K562 (cell line): ENCODE results near the gene ZFYVE19. TPM values are rescaled to one million over a fixed set of nuclear protein-coding genes. Genes with fewer than 3 reads are reported as not detected.

Source experiments
- ATAC-seq: fragments of 200-7000 bp; cut with Tn5 transposase; 3 replicates; pipeline ENCODE4 v1.9.1; 2020; ENCODE audit warnings: moderate library complexity
- BruUV-seq: library from RNA; stranded (reverse); fragments of 400-500 nt; replicated peaks from 2 replicates; lab custom pipeline; 2021; lab: Mats Ljungman, UMichigan
- CTCF ChIA-PET: fragments of 300-600 bp; formaldehyde crosslinking; extraction: SDS; loops from one replicate; lab custom pipeline; 2021; ENCODE audit warnings: low intra/inter-chr PET ratio; lab: Yijun Ruan, JAX
- POLR2A ChIA-PET: fragments of 300-600, 350-650 bp; sonication (Branson Sonifier 250); formaldehyde crosslinking; extraction: SDS; loops from one replicate; lab custom pipeline; 2021; ENCODE audit warnings: antibody characterized with exemption, inconsistent platforms; lab: Yijun Ruan, JAX
- DNase-seq, 4 experiments: peaks; one replicate each; pipeline versions ENCODE4 v3.0.0 to v3.0.0-alpha.2; 2011 to 2018; ENCODE audit warnings: low spot score in 3 of 4, mixed read lengths in 3 of 4; ENCODE audit errors: extremely low read depth in 1 of 4
- FAIRE-seq: peaks from 2 replicates; lab custom pipeline; 2011; peaks lifted over from hg19 to GRCh38; lab: Jason Lieb, UNC
- H2AFZ ChIP-seq: 2 replicates; pipeline ENCODE4 v1.6.0; 2011; ENCODE audit warnings: low read depth, low read length, control low read depth, inconsistent platforms
- H3K27ac ChIP-seq: fragments of 200-600 bp; 3 replicates; pipeline ENCODE4 v1.8.0; 2011; ENCODE audit warnings: low read depth, mild to moderate bottlenecking, control low read depth, inconsistent platforms, low read length, moderate library complexity, mixed read lengths; ENCODE audit errors: extremely low read depth
- H3K27me3 ChIP-seq, 2 experiments: fragments of 300-600 bp in 1 of 2; 2 replicates in 1 of 2; 3 replicates in 1 of 2; pipeline versions ENCODE4 v1.6.0 to v1.8.0; 2011; ENCODE audit warnings: inconsistent platforms in 2 of 2, low read length in 2 of 2, mild to moderate bottlenecking in 1 of 2, mixed read lengths in 1 of 2, moderate library complexity in 1 of 2; ENCODE audit not compliant: control insufficient read depth in 2 of 2, insufficient read depth in 2 of 2
- H3K36me3 ChIP-seq: fragments of 300-600 bp; 3 replicates; pipeline ENCODE4 v1.8.0; 2011; ENCODE audit warnings: mild to moderate bottlenecking, low read length, inconsistent platforms; ENCODE audit not compliant: control insufficient read depth, insufficient read depth
- H3K4me1 ChIP-seq, 2 experiments: fragments of 200-600 bp in 1 of 2; replicated peaks in 1 of 2; 2 replicates in 1 of 2; 3 replicates in 1 of 2; pipeline versions ENCODE4 v1.5.1 to v1.8.0; 2011; ENCODE audit warnings: inconsistent platforms in 2 of 2, low read length in 2 of 2, mild to moderate bottlenecking in 1 of 2, mixed read lengths in 1 of 2, moderate library complexity in 1 of 2; ENCODE audit not compliant: control insufficient read depth in 2 of 2, insufficient read depth in 2 of 2
- H3K4me2 ChIP-seq: 2 replicates; pipeline ENCODE4 v1.6.1; 2011; ENCODE audit warnings: low read length, control low read depth, inconsistent platforms, mixed read lengths; ENCODE audit not compliant: insufficient read depth
- H3K4me3 ChIP-seq: fragments of 200-600 bp; sonication (generic), shearing (Covaris generic); 2 replicates; pipeline ENCODE4 v1.5.1; 2016; ENCODE audit warnings: control low read depth, inconsistent platforms
- H3K79me2 ChIP-seq: fragments of 200-600 bp; 3 replicates; pipeline ENCODE4 v1.8.0; 2011; ENCODE audit warnings: low read length, inconsistent platforms; ENCODE audit not compliant: control insufficient read depth, insufficient read depth
- H3K9ac ChIP-seq, 2 experiments: 2 replicates each; pipeline versions ENCODE4 v1.6.0 to v1.6.1; 2011; ENCODE audit warnings: low read depth in 2 of 2, low read length in 2 of 2, control low read depth in 1 of 2, inconsistent platforms in 1 of 2, mild to moderate bottlenecking in 1 of 2, mixed read lengths in 1 of 2; ENCODE audit not compliant: insufficient read depth in 1 of 2
- H3K9me1 ChIP-seq: one replicate; pipeline ENCODE4 v1.6.0; 2011; ENCODE audit warnings: inconsistent platforms, mild to moderate bottlenecking, low read length, moderate library complexity; ENCODE audit not compliant: control insufficient read depth, insufficient read depth
- H3K9me3 ChIP-seq: replicated peaks from 2 replicates; pipeline ENCODE4 v1.5.1; 2011; ENCODE audit warnings: low read depth, low read length, inconsistent platforms; ENCODE audit not compliant: control insufficient read depth, insufficient read depth
- H4K20me1 ChIP-seq: replicated peaks from 2 replicates; pipeline ENCODE4 v1.6.1; 2011; ENCODE audit warnings: low read length, inconsistent platforms, mixed read lengths; ENCODE audit not compliant: control insufficient read depth, insufficient read depth
- ARNT ChIP-seq, 2 experiments: fragments of 450-650 bp; IDR thresholded peaks; 2 replicates each; pipeline ENCODE4 v1.6.1; 2016; ENCODE audit warnings: mild to moderate bottlenecking in 1 of 2
- CBX3 ChIP-seq, 2 experiments: IDR thresholded peaks; 1 replicate in 1 of 2; 2 replicates in 1 of 2; pipeline ENCODE4 v1.6.1; 2012; ENCODE audit warnings: inconsistent platforms in 2 of 2, low read length in 2 of 2, borderline replicate concordance in 1 of 2, control low read depth in 1 of 2
- HOMEZ ChIP-seq: fragments of 250-450 bp; sonication (Bioruptor Pico); IDR thresholded peaks from 2 replicates; pipeline ENCODE4 v1.4.0; 2020; ENCODE audit warnings: mild to moderate bottlenecking, moderate library complexity
- MTA3 ChIP-seq: fragments of 450-650 bp; formaldehyde crosslinking; IDR thresholded peaks from 2 replicates; pipeline ENCODE4 v1.6.1; 2017; ENCODE audit warnings: mild to moderate bottlenecking, borderline replicate concordance
- RNF219 ChIP-seq: fragments of 250-450 bp; sonication (Bioruptor Pico); IDR thresholded peaks from 2 replicates; pipeline ENCODE4 v1.5.0; 2022; ENCODE audit warnings: mild to moderate bottlenecking
- RUNX1 ChIP-seq: sonication (generic); IDR thresholded peaks from 2 replicates; pipeline ENCODE4 v1.6.1; 2016; ENCODE audit warnings: antibody characterized with exemption, low read depth
- SIN3B ChIP-seq: fragments of 450-650 bp; IDR thresholded peaks from 2 replicates; pipeline ENCODE4 v1.6.1; 2017; ENCODE audit warnings: low read depth, mild to moderate bottlenecking, moderate library complexity
- SMARCE1 ChIP-seq: fragments of 450-650 bp; IDR thresholded peaks from 2 replicates; pipeline ENCODE4 v1.7.1; 2016; ENCODE audit warnings: mild to moderate bottlenecking
- ZEB2 ChIP-seq: fragments of 450-650 bp; IDR thresholded peaks from 2 replicates; pipeline ENCODE4 v1.6.1; 2016
- ZKSCAN3 ChIP-seq: fragments of 250-450 bp; sonication (Bioruptor Pico); IDR thresholded peaks from 2 replicates; pipeline ENCODE4 v1.4.0; 2020
- ZNF274 ChIP-seq: IDR thresholded peaks from 2 replicates; pipeline ENCODE4 v1.6.1; 2011; ENCODE audit warnings: low read depth, mild to moderate bottlenecking, low read length, moderate library complexity, borderline replicate concordance
- WGBS: fragments of 100-300 bp; shearing (Covaris generic); methylation state at CpG from one replicate; pipeline ENCODE4 v1.1.6; 2016; ENCODE audit warnings: low coverage, mixed read lengths; ENCODE audit not compliant: insufficient coverage; ENCODE audit errors: missing lambda C conversion rate; 5-methylcytosine and 5-hydroxymethylcytosine counted together
- in situ Hi-C: fragments of 300-500 bp; cut with MboI; formaldehyde crosslinking; loops from 4 replicates; pipeline ENCODE4 v1.15.0; 2018; ENCODE audit warnings: inconsistent platforms, mixed read lengths
- intact Hi-C: fragments of 100-400 bp; cut with micrococcal nuclease; formaldehyde crosslinking; loops from 2 replicates; pipeline ENCODE4 v1.14.2; 2022
- polyA plus RNA-seq, 8 experiments: library from polyadenylated mRNA; depleted of rRNA in 4 of 8; stranded (reverse) in 5 of 8; unstranded in 3 of 8; fragments of >200 nt; fragmentation: Nextera tagmentation in 2 of 8; fragmentation: Illumina TruSeq in 1 of 8; extraction: Ambion mirVana in 2 of 8; extraction: Trizol in 1 of 8; gene quantifications; 2 replicates each; pipeline versions ENCODE4 v1.2.1 to v1.2.3, GENCODE V29; 2011 to 2014; ENCODE audit warnings: inconsistent platforms in 1 of 8, missing spikeins in 1 of 8
- total RNA-seq, 7 experiments: library from RNA; depleted of rRNA in 6 of 7; stranded (reverse); fragments of >200 nt in 6 of 7; fragmentation: Illumina TruSeq in 2 of 7; extraction: Trizol in 2 of 7; gene quantifications; 2 replicates each; pipeline versions ENCODE4 v1.2.1 to v1.2.3, GENCODE V29; 2011 to 2021; ENCODE audit warnings: low replicate concordance in 1 of 7
- TF ChIP-seq, protein P1 (sequence below): fragments of 450-650 bp; IDR thresholded peaks from 2 replicates; pipeline ENCODE4 v1.6.1; 2017; ENCODE audit warnings: antibody characterized with exemption
- TF ChIP-seq, protein P2 (sequence below): fragments of 250-450 bp; sonication (Bioruptor Pico); IDR thresholded peaks from 2 replicates; pipeline ENCODE4 v1.8.0; 2022; ENCODE audit warnings: inconsistent platforms

The ZFYVE19 gene
- total and polyA plus RNA-seq, 9 of the 15 experiments (the other 6 are each of a cell fraction or from before 2014, with no cell fraction given) = 1.5 to 36.8 (median 19.9) TPM

DNA sequence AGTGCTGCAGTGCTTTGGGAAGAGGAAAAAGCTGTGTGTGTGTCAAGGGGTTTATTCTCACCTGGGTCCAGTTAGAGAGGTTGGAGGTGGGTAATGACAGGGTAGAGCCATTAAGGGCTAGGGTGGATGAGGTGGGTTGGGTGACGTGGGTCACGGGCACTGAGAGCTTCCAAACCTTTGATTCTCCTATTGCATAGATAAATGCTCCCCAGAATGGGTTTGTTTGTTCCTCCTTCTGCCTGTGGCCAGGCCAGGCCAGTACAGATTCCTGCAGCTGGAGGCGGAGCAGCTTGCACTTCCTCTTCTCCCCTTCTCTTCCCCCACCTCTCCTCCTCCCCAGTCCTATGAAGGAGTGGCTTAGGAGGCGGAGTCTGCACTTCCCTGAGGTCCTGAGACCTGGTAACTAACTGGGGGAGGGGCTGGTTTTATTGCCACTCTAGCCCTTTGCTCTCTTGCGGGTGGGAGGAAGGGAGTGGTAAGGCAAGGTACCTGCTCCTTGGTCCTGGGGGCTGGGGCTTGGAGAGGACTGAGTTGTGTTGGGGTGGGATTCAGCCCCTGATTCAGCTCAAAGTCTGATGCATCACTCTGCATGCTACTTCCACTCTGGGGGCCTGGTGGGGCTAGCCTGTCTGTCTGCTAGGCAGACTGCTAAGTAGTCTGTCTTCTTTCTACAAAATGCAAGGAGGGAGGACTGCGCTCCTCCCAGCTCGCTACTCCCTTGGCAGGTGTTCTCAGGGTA, 40.5 kb downstream of the ZFYVE19 start (continued):
- TF ChIP-seq, protein P1, sequence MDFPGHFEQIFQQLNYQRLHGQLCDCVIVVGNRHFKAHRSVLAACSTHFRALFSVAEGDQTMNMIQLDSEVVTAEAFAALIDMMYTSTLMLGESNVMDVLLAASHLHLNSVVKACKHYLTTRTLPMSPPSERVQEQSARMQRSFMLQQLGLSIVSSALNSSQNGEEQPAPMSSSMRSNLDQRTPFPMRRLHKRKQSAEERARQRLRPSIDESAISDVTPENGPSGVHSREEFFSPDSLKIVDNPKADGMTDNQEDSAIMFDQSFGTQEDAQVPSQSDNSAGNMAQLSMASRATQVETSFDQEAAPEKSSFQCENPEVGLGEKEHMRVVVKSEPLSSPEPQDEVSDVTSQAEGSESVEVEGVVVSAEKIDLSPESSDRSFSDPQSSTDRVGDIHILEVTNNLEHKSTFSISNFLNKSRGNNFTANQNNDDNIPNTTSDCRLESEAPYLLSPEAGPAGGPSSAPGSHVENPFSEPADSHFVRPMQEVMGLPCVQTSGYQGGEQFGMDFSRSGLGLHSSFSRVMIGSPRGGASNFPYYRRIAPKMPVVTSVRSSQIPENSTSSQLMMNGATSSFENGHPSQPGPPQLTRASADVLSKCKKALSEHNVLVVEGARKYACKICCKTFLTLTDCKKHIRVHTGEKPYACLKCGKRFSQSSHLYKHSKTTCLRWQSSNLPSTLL = no peak
- no peak for TF ChIP-seq ZNF274
- TF ChIP-seq, protein P2, sequence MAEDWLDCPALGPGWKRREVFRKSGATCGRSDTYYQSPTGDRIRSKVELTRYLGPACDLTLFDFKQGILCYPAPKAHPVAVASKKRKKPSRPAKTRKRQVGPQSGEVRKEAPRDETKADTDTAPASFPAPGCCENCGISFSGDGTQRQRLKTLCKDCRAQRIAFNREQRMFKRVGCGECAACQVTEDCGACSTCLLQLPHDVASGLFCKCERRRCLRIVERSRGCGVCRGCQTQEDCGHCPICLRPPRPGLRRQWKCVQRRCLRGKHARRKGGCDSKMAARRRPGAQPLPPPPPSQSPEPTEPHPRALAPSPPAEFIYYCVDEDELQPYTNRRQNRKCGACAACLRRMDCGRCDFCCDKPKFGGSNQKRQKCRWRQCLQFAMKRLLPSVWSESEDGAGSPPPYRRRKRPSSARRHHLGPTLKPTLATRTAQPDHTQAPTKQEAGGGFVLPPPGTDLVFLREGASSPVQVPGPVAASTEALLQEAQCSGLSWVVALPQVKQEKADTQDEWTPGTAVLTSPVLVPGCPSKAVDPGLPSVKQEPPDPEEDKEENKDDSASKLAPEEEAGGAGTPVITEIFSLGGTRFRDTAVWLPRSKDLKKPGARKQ (CRISPR knock-in tag) = no peak

DNA sequence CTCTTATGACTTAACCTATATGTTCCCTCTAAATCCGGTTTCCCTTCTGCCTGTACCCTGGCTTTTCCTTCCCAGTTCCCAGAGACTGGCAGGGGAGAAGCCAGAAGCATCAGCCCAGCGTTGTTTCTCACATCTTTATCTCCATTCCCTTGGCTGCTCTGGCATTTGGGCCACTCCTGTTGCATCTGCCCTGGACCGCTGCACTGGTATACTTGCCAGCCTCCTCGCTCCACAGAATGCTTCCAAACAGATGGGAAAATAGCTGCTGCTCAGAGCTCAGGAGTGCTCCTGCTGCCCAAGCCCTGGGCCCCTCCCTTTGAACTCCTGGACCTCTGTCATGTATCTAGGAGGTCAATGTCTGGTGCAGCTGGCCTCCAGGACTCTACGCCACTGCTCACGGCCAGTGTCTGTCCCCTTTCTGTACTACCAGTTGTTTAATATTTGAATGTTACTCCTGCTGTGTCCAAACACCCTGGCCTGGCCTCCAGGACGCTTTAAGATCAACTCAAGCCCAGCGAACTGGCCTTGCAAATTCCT, 43.8 kb downstream of the ZFYVE19 start:
- Histone ChIP-seq H3K9me1 (no peaks in the 10 kb centered on the region), H3K4me2 (no peak overlapping the region), H3K9ac (peak overlapping the region in 1 of 2 experiments; percentile 13; a peak in 1 of 4 replicates), H3K79me2 (no peaks in the 10 kb centered on the region), H3K9me3 (no peaks in the 10 kb centered on the region), H4K20me1 (no peaks in the 10 kb centered on the region), H2AFZ (no peak overlapping the region), H3K27ac (no peak overlapping the region), H3K4me1 (peaks cover 26 to 34% of the 10 kb centered on the region in 2 experiments), H3K36me3 (no peaks in the 10 kb centered on the region), H3K4me3 (no peak overlapping the region), H3K27me3 (no peaks in the 10 kb centered on the region; a peak in 1 of 5 replicates)
- FAIRE-seq (no peak), ATAC-seq (no peak), DNase-seq (no peak)
- BruUV-seq = no TSS peak
- CTCF ChIA-PET = no interaction called here
- POLR2A ChIA-PET = interaction anchor here (0.6 to 1.0 kb wide), 3 partner anchors 10 to 51 kb away, joined by 3 read pairs; no protein-coding TSS in a partner anchor
- in situ Hi-C loops (no loop called here), intact Hi-C loops (loop anchor here (10.0 kb wide), 1 partner anchor 176 kb away; no protein-coding TSS in a partner anchor)
- 52% methylated on average over 7 of the region's 8 CpGs for WGBS
- TF ChIP-seq ARNT (IDR thresholded peaks at IDR 0.05) (no peak), CBX3 (IDR thresholded peaks at IDR 0.05; ENCODE audit: borderline replicate concordance in 1 of 2, low read length in 2 of 2) (no peak), ZKSCAN3 (CRISPR knock-in tag) (no peak), ZEB2 (no peak), MTA3 (no peak), SIN3B (no peak), RNF219 (CRISPR knock-in tag) (no peak), RUNX1 (no peak), SMARCE1 (no peak), HOMEZ (CRISPR knock-in tag) (no peak)
